ENCODE measurements around the gene ZNF674.
A peak's percentile ranks its signal among the peaks of the same experiment; 100 is the strongest.

Gene ZNF674

GRCh38 chrX:46545111-46546005, at the start of gene ZNF674:
Gene ZNF674 (minus strand): TSS chrX:46545421. CDS start chrX:46542087, 3,334 bp downstream.
- DNase-seq (ENCODE audit: low spot score): peak; percentile 85

GRCh38 chrX:46589977-46590723, 44.9 kb upstream of the ZNF674 start:
- no peak for DNase-seq (ENCODE audit: low spot score)

- no peak for DNase-seq (ENCODE audit: low spot score)
These were observed 43.0 kb upstream of the ZNF674 start for GRCh38 chrX:46588263-46588662.

- DNase-seq (ENCODE audit: low spot score): no peak
These were observed 42.5 kb upstream of the ZNF674 start for GRCh38 chrX:46587753-46588171.

GRCh38 chrX:46587158-46587557, 41.9 kb upstream of the ZNF674 start:
- DNase-seq (ENCODE audit: low spot score): no peak

GRCh38 chrX:46584736-46585135, 39.5 kb upstream of the ZNF674 start:
- DNase-seq (ENCODE audit: low spot score): no peak

- DNase-seq (ENCODE audit: low spot score): no peak
These were observed 37.7 kb upstream of the ZNF674 start for GRCh38 chrX:46582966-46583365.

GRCh38 chrX:46582325-46582724, 37.1 kb upstream of the ZNF674 start:
- no peak for DNase-seq (ENCODE audit: low spot score)

- DNase-seq (ENCODE audit: low spot score): no peak
These were observed 35.4 kb upstream of the ZNF674 start for GRCh38 chrX:46580613-46581012.

- no peak for DNase-seq (ENCODE audit: low spot score)
These were observed 34.0 kb upstream of the ZNF674 start for GRCh38 chrX:46579250-46579649.

- no peak for DNase-seq (ENCODE audit: low spot score)
These were observed 32.2 kb upstream of the ZNF674 start for GRCh38 chrX:46577221-46578005.

- DNase-seq (ENCODE audit: low spot score): no peak
These were observed 31.2 kb upstream of the ZNF674 start for GRCh38 chrX:46576458-46576857.

- DNase-seq (ENCODE audit: low spot score): no peak
These were observed 30.8 kb upstream of the ZNF674 start for GRCh38 chrX:46575991-46576392.

GRCh38 chrX:46575586-46575985, 30.4 kb upstream of the ZNF674 start:
- no peak for DNase-seq (ENCODE audit: low spot score)

- no peak for DNase-seq (ENCODE audit: low spot score)
These were observed 29.7 kb upstream of the ZNF674 start for GRCh38 chrX:46574774-46575381.

- peak; percentile 46 for DNase-seq (ENCODE audit: low spot score)
These were observed 28.9 kb upstream of the ZNF674 start for GRCh38 chrX:46573892-46574773.

- DNase-seq (ENCODE audit: low spot score): peak; percentile 61
These were observed 28.2 kb upstream of the ZNF674 start, which contains the start of gene CHST7 for GRCh38 chrX:46573331-46573891. Gene CHST7 (plus strand): TSS chrX:46573765. CDS start chrX:46573932, 167 bp downstream.

- no peak for DNase-seq (ENCODE audit: low spot score)
These were observed 27.2 kb upstream of the ZNF674 start for GRCh38 chrX:46572340-46572936.

- no peak for DNase-seq (ENCODE audit: low spot score)
These were observed 26.5 kb upstream of the ZNF674 start for GRCh38 chrX:46571423-46572339.

All from LoVo (cell line).